MG63 (cell line): ENCODE data around the gene A2ML1. TPM values are rescaled to one million over a fixed set of nuclear protein-coding genes. Genes with fewer than 3 reads are reported as not detected.
A peak's percentile ranks its signal among the peaks of the same experiment; 100 is the strongest.
"Not testable (repeated sequence)": the region's sequence is repeated elsewhere in the genome, so short reads cannot be mapped to it uniquely, and the experiment has no call there.

Experiments used
- DNase-seq: peaks from one replicate; pipeline ENCODE4 v3.0.0-alpha.2; 2020
- H3K27me3 ChIP-seq: fragments of 250-450 bp; sonication (Bioruptor Pico); 2 replicates; pipeline ENCODE4 v1.5.1; 2020; ENCODE audit warnings: mild to moderate bottlenecking, moderate library complexity
- H3K36me3 ChIP-seq: fragments of 250-450 bp; sonication (Bioruptor Pico); 2 replicates; pipeline ENCODE4 v1.5.1; 2020; ENCODE audit warnings: mild to moderate bottlenecking, moderate library complexity
- H3K4me3 ChIP-seq: fragments of 250-450 bp; sonication (Bioruptor Pico); 2 replicates; pipeline ENCODE4 v1.5.1; 2020; ENCODE audit warnings: mild to moderate bottlenecking, moderate library complexity
- H3K9me3 ChIP-seq: fragments of 250-450 bp; sonication (Bioruptor Pico); 2 replicates; pipeline ENCODE4 v1.5.1; 2020; ENCODE audit warnings: mild to moderate bottlenecking, moderate library complexity
- total RNA-seq: library from RNA; depleted of rRNA; stranded (reverse); fragments of >200 nt; shearing (Covaris generic); gene quantifications from 2 replicates; pipeline ENCODE4 v1.2.3, GENCODE V29; 2014; ENCODE audit warnings: low replicate concordance; rRNA removed

A2ML1 gene
- not detected in 2 replicates for total RNA-seq

DNA sequence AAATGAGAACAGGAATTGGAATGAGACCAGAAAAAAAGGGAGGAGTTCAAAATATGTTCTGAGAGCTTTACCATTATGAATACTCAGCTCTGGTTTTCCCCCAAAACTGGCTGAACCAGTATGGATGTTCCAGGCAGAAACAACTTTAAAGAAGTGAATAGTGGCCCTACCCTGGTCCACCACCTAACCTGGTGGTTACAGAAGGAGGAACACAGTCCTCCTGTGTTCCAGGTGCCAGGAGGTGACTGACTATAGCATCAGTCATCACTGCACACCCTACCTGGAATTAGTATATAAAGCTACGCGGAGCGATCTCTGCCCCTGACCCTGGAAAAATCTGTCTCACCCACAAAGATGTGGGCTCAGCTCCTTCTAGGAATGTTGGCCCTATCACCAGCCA, at the start of gene A2ML1:
A2ML1 (plus strand) TSS at position 324 of the 400 bp plus-strand sequence; CDS start at position 355, 31 bp downstream.
- DNase-seq: no peak
- H3K36me3 ChIP-seq: no peaks in the 10 kb centered on the region
- H3K9me3 ChIP-seq: no peaks in the 10 kb centered on the region
- no peaks in the 10 kb centered on the region for H3K27me3 ChIP-seq
- H3K4me3 ChIP-seq: no peak within 1 kb of the TSS

- DNase-seq: no peak
These were observed 49.0 kb upstream of the A2ML1 start for GRCh38 chr12:8773461-8773860.

GRCh38 chr12:8779281-8779680, 43.1 kb upstream of the A2ML1 start:
- DNase-seq: no peak
- 0 out of 2 replicates have a peak, but pooled peaks cover 3% of the 10 kb centered on the region for H3K36me3 ChIP-seq
- H3K27me3 ChIP-seq: no peaks in the 10 kb centered on the region
- H3K4me3 ChIP-seq: no peak overlapping the region
- H3K9me3 ChIP-seq: no peaks in the 10 kb centered on the region

More at GRCh38 chr12:8773461-8773860, 49.0 kb upstream of the A2ML1 start:
- H3K27me3 ChIP-seq: no peaks in the 10 kb centered on the region
- no peaks in the 10 kb centered on the region for H3K9me3 ChIP-seq
- no peak overlapping the region for H3K4me3 ChIP-seq
- H3K36me3 ChIP-seq: peaks cover 6% of the 10 kb centered on the region

DNA sequence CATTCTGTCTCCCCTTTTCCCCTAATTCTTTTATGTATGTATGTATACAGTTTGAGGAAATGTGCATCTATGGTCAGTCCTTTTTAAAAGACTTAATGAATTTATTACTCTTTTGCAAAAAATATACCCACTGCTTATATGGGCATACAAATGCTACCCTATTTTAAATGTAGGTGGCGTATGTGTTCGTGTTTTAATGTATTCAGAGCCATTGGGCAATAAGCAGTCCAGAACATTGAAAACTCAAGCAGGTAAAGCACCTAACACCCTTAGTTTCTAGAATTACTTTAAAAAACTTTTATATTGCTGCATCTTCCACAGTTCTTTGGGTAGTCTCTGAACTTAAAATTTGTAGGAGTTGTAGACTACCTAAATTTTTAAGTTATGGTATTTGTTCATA, 42.6 kb upstream of the A2ML1 start:
- H3K9me3 ChIP-seq: no peaks in the 10 kb centered on the region
- DNase-seq: no peak
- H3K4me3 ChIP-seq: no peak overlapping the region
- H3K36me3 ChIP-seq: 0 out of 2 replicates have a peak, but pooled peaks cover 3% of the 10 kb centered on the region
- H3K27me3 ChIP-seq: no peaks in the 10 kb centered on the region

DNA sequence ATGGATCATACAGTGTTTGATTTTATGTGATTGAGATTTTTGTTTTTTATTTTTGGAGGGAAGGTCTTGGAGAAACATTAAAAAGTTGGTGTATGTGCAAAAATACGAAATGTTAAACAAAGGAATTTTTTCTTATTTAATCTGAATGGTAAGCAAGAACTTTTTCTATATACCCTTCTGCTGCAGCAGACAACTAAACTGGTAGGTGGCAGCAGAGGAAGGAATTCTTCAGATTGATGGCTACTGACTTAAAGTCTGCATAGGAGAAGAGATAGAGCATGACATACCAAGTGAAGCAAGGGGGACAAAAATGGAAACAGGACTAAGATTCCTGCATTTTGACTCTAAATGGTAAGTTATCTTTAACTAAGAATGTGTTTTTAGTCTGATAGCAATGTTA, 42.0 kb upstream of the A2ML1 start:
- H3K27me3 ChIP-seq: no peaks in the 10 kb centered on the region
- DNase-seq: no peak
- no peaks in the 10 kb centered on the region for H3K9me3 ChIP-seq
- 0 out of 2 replicates have a peak, but pooled peaks cover 3% of the 10 kb centered on the region for H3K36me3 ChIP-seq
- H3K4me3 ChIP-seq: no peak overlapping the region

- H3K9me3 ChIP-seq: no peaks in the 10 kb centered on the region
- H3K4me3 ChIP-seq: no peak overlapping the region
- H3K36me3 ChIP-seq: 0 out of 2 replicates have a peak, but pooled peaks cover 3% of the 10 kb centered on the region
- no peak for DNase-seq
- H3K27me3 ChIP-seq: no peaks in the 10 kb centered on the region
These were observed 40.9 kb upstream of the A2ML1 start for GRCh38 chr12:8781381-8782127.

GRCh38 chr12:8784290-8784888, 38.0 kb upstream of the A2ML1 start:
- DNase-seq: no peak
- Histone ChIP-seq H3K4me3 (no peak overlapping the region), H3K9me3 (no peaks in the 10 kb centered on the region), H3K27me3 (no peaks in the 10 kb centered on the region), H3K36me3 (0 out of 2 replicates have a peak, but pooled peaks cover 3% of the 10 kb centered on the region)

DNA sequence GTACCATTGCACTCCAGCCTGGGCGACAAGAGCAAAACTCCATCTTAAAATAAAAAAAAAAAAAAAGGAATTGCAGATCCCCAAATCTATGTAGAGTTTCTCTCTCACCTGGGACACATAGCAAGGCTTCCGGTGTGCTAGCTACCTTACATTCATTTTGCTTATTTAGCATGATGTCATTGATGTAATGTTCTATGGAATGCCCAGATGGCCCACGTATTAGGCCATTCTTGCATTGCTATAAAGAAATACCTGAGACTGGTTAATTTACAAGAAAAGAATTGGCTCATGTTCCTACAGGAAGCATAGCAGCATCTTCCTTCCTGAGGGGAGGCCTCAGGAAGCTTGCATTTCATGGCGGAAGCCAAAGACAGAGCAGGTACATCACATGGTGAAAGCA, 36.9 kb upstream of the A2ML1 start:
- DNase-seq: no peak
- Histone ChIP-seq H3K9me3 (no peaks in the 10 kb centered on the region), H3K4me3 (no peak overlapping the region), H3K27me3 (no peaks in the 10 kb centered on the region), H3K36me3 (0 out of 2 replicates have a peak, but pooled peaks cover 3% of the 10 kb centered on the region)

DNA sequence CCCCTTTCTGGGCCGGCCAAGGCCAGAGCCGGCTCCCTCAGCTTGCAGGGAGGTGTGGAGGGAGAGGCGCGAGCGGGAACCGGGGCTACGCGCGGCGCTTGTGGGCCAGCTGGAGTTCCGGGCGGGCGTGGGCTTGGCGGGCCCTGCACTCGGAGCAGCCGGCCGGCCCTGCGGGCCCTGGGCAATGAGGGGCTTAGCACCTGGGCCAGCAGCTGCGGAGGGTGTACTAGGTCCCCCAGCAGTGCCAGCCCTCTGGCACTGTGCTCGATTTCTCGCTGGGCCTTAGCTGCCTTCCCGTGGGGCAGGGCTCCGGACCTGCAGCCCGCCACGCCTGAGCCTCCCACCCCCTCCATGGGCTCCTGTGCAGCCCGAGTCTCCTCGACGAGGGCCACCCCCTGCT, 35.2 kb upstream of the A2ML1 start:
- DNase-seq, H3K4me3 ChIP-seq, H3K36me3 ChIP-seq, H3K9me3 ChIP-seq, H3K27me3 ChIP-seq: not testable (repeated sequence)

GRCh38 chr12:8788706-8789105, 33.7 kb upstream of the A2ML1 start:
- H3K4me3 ChIP-seq: peak overlapping the region; percentile 57
- not testable (repeated sequence) for H3K27me3 ChIP-seq, H3K36me3 ChIP-seq, DNase-seq, H3K9me3 ChIP-seq

GRCh38 chr12:8789341-8790013, 32.9 kb upstream of the A2ML1 start:
- not testable (repeated sequence) for H3K36me3 ChIP-seq, H3K9me3 ChIP-seq, H3K27me3 ChIP-seq, DNase-seq
- peak overlapping the region; percentile 57 for H3K4me3 ChIP-seq

DNA sequence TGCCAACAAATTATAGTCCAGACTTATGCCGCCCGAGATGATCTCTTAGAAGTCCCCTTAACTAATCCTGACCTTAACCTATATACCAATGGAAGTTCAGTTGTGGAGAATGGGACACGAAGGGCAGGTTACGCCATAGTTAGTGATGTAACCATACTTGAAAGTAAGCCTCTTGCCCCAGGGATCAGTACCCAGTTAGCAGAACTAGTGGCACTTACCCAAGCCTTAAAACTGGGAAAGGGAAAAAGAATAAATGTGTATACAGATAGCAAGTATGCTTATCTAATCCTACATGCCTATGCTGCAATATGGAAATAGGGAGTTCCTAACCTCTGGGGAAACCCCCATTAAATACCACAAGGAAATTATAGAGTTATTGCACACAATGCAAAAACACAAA, 29.2 kb upstream of the A2ML1 start:
- not testable (repeated sequence) for DNase-seq, H3K36me3 ChIP-seq, H3K9me3 ChIP-seq

GRCh38 chr12:8794611-8795010, 27.8 kb upstream of the A2ML1 start:
- H3K36me3 ChIP-seq, H3K9me3 ChIP-seq, DNase-seq, H3K4me3 ChIP-seq, H3K27me3 ChIP-seq: not testable (repeated sequence)

More for the DNA sequence above, 29.2 kb upstream of the A2ML1 start:
- H3K27me3 ChIP-seq, H3K4me3 ChIP-seq: not testable (repeated sequence)

DNA sequence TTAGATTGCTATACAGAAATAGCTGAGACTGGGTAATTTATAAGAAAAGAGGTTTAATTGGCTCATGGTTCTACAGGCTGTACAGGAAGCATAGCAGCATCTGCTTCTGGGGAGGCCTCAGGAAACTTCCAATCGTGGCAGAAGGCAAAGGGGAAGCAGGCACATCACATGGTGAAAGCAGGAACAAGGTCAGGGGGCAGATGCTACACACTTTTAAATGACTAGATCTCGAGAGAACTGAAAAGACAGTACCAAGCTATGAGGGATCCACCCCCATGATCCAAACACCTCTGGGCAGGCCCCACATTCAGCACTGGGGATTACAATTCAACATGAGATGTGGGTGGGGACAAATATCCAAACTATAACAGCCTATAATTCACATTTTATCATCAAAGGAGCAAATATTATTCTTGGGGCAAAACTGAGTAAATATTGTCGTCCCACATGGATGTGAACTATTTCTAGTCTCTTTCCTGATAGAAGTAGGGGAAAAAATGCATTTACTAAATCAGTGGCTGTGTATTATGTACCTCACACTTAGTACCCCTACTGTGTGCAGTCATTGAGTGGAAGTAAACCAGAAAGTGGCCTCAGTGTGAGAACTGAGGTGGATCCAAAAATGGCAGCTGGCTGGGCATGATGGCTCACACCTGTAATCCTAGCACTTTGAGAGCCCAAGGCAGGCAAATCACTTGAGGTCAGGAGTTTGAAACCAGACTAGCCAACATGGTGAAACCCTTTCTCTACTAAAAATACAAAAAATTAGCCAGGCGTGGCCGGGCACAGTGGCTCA, 25.4 kb upstream of the A2ML1 start:
- no peaks in the 10 kb centered on the region for H3K36me3 ChIP-seq
- H3K27me3 ChIP-seq: no peaks in the 10 kb centered on the region
- DNase-seq: no peak
- H3K9me3 ChIP-seq: no peaks in the 10 kb centered on the region
- no peak overlapping the region for H3K4me3 ChIP-seq

- DNase-seq, H3K36me3 ChIP-seq, H3K27me3 ChIP-seq, H3K4me3 ChIP-seq, H3K9me3 ChIP-seq: not testable (repeated sequence)
These were observed 21.2 kb upstream of the A2ML1 start for GRCh38 chr12:8801213-8801612.

GRCh38 chr12:8804833-8805232, 17.6 kb upstream of the A2ML1 start:
- not testable (repeated sequence) for H3K27me3 ChIP-seq, H3K36me3 ChIP-seq, DNase-seq, H3K4me3 ChIP-seq, H3K9me3 ChIP-seq

- not testable (repeated sequence) for DNase-seq, H3K27me3 ChIP-seq, H3K36me3 ChIP-seq
These were observed 16.9 kb upstream of the A2ML1 start for GRCh38 chr12:8805487-8805886.

More at GRCh38 chr12:8805487-8805886, 16.9 kb upstream of the A2ML1 start:
- H3K4me3 ChIP-seq, H3K9me3 ChIP-seq: not testable (repeated sequence)
